ENCODE results near the gene CCM2L. TPM values are rescaled to one million over a fixed set of nuclear protein-coding genes. Genes with fewer than 3 reads are reported as not detected.

CCM2L gene
- polyA plus RNA-seq, 1 donor (not counting 4 experiments of a cell fraction or from before 2014, with no cell fraction given), result not detected

DNA sequence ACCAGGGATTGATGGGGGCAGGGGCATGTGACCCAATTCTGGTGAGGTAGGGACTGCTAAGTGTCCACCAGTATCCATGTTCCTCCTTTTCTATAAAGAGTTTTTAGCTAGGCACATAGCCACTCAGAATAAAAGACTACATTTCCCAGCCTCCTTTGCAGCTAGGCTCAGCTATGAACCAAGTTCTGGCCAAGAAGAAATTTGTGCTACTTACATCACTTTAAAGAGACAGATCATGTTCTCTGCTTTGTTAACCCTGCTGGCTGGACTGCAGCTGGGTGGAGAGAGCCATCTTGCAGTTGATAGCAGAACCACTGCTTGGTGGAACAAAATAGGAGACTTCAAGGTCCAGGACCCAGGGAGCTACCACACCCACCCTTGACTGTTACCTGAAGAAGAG is 5.3 kb upstream of the CCM2L start:
- Histone ChIP-seq H3K36me3 (ENCODE audit: control insufficient read depth in 2 of 2, extremely low read depth in 1 of 2, insufficient read depth in 2 of 2, low read length in 2 of 2) (no peaks in the 10 kb centered on the region), H4K20me1 (ENCODE audit: control insufficient read depth, extremely low read depth, insufficient read depth, low read length) (no peaks in the 10 kb centered on the region), H3K9me1 (ENCODE audit: control insufficient read depth, extremely low read depth, insufficient read depth, low read length) (no peaks in the 10 kb centered on the region), H3K4me3 (ENCODE audit: control insufficient read depth in 2 of 3, extremely low read depth in 1 of 3, insufficient read depth in 2 of 3, low read depth in 1 of 3, low read length in 3 of 3) (no peak overlapping the region), H3K9ac (ENCODE audit: control insufficient read depth, extremely low read depth, insufficient read depth, low read length) (no peak overlapping the region), H3K9me3 (ENCODE audit: control insufficient read depth, low read depth, low read length) (no peaks in the 10 kb centered on the region), H3K27me3 (ENCODE audit: control insufficient read depth, extremely low read depth, insufficient read depth, low read length) (peaks cover 3% of the 10 kb centered on the region), H3K79me2 (ENCODE audit: control insufficient read depth, insufficient read depth, low read length) (no peaks in the 10 kb centered on the region), H3K4me1 (ENCODE audit: control insufficient read depth, extremely low read depth, insufficient read depth, low read length) (no peaks in the 10 kb centered on the region), H2AFZ (ENCODE audit: control insufficient read depth, low read length) (no peak overlapping the region), H3K27ac (ENCODE audit: control insufficient read depth, insufficient read depth, low read length) (no peak overlapping the region), H3K4me2 (ENCODE audit: control insufficient read depth, extremely low read depth, insufficient read depth, low read depth, low read length) (no peak overlapping the region)
- no peak for DNase-seq (ENCODE audit: low read depth, low spot score)
- FAIRE-seq, result no peak
- no peak for TF ChIP-seq EZH2 (IDR thresholded peaks at IDR 0.05; ENCODE audit: low read length)
- TF ChIP-seq, protein P1, sequence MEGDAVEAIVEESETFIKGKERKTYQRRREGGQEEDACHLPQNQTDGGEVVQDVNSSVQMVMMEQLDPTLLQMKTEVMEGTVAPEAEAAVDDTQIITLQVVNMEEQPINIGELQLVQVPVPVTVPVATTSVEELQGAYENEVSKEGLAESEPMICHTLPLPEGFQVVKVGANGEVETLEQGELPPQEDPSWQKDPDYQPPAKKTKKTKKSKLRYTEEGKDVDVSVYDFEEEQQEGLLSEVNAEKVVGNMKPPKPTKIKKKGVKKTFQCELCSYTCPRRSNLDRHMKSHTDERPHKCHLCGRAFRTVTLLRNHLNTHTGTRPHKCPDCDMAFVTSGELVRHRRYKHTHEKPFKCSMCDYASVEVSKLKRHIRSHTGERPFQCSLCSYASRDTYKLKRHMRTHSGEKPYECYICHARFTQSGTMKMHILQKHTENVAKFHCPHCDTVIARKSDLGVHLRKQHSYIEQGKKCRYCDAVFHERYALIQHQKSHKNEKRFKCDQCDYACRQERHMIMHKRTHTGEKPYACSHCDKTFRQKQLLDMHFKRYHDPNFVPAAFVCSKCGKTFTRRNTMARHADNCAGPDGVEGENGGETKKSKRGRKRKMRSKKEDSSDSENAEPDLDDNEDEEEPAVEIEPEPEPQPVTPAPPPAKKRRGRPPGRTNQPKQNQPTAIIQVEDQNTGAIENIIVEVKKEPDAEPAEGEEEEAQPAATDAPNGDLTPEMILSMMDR (optimal IDR thresholded peaks at IDR 0.05 in 1 of 3, IDR thresholded peaks at IDR 0.05 in 1 of 3, conservative IDR thresholded peaks at IDR 0.05 in 1 of 3; ENCODE audit: extremely low read depth in 1 of 3, insufficient read depth in 2 of 3, low read length in 3 of 3), result no peak
- dilution Hi-C loops (cut with MboI; ENCODE audit: extremely low pct_ligation_motif_present, low sequenced_read_pairs), result no loop called here

DNA sequence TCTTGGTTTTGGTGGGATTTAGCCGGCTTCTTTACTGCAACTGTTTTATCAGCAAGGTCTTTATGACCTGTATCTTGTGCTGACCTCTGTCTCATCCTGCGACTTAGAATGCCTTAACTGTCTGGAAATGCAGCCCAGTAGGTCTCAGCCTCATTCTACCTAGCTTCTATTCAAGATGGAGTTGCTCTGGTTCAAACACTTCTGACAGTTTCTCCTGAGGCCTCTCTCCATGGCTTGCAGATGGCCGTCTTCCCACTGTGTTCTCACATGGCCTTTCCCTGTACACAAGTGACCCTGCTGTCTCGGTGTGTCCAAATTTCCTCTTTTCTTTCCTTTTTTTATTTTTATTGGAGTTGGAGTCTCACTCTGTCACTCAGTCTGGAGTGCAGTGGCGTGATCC is 4.2 kb upstream of the CCM2L start:
- DNase-seq (ENCODE audit: low read depth, low spot score) (no peak), FAIRE-seq (no peak)
- TF ChIP-seq, protein P1 (optimal IDR thresholded peaks at IDR 0.05 in 1 of 3, IDR thresholded peaks at IDR 0.05 in 1 of 3, conservative IDR thresholded peaks at IDR 0.05 in 1 of 3; ENCODE audit: extremely low read depth in 1 of 3, insufficient read depth in 2 of 3, low read length in 3 of 3), result no peak
- TF ChIP-seq EZH2 (IDR thresholded peaks at IDR 0.05; ENCODE audit: low read length), result no peak
- Histone ChIP-seq H3K4me3 (ENCODE audit: control insufficient read depth in 2 of 3, extremely low read depth in 1 of 3, insufficient read depth in 2 of 3, low read depth in 1 of 3, low read length in 3 of 3) (no peak overlapping the region), H3K4me2 (ENCODE audit: control insufficient read depth, extremely low read depth, insufficient read depth, low read depth, low read length) (no peak overlapping the region), H3K9ac (ENCODE audit: control insufficient read depth, extremely low read depth, insufficient read depth, low read length) (no peak overlapping the region), H3K27ac (ENCODE audit: control insufficient read depth, insufficient read depth, low read length) (no peak overlapping the region), H3K9me3 (ENCODE audit: control insufficient read depth, low read depth, low read length) (no peaks in the 10 kb centered on the region), H3K27me3 (ENCODE audit: control insufficient read depth, extremely low read depth, insufficient read depth, low read length) (peaks cover 5% of the 10 kb centered on the region), H3K9me1 (ENCODE audit: control insufficient read depth, extremely low read depth, insufficient read depth, low read length) (no peaks in the 10 kb centered on the region), H3K36me3 (ENCODE audit: control insufficient read depth in 2 of 2, extremely low read depth in 1 of 2, insufficient read depth in 2 of 2, low read length in 2 of 2) (no peaks in the 10 kb centered on the region), H4K20me1 (ENCODE audit: control insufficient read depth, extremely low read depth, insufficient read depth, low read length) (no peaks in the 10 kb centered on the region), H3K79me2 (ENCODE audit: control insufficient read depth, insufficient read depth, low read length) (no peaks in the 10 kb centered on the region), H3K4me1 (ENCODE audit: control insufficient read depth, extremely low read depth, insufficient read depth, low read length) (no peaks in the 10 kb centered on the region), H2AFZ (ENCODE audit: control insufficient read depth, low read length) (no peak overlapping the region)
- dilution Hi-C loops (cut with MboI; ENCODE audit: extremely low pct_ligation_motif_present, low sequenced_read_pairs), result no loop called here
